Progenitor cell of endocrine pancreas (in vitro differentiated cells): Measurements from ENCODE around the gene BFSP1. TPM values are rescaled to one million over a fixed set of nuclear protein-coding genes. Genes with fewer than 3 reads are reported as not detected.
A peak's percentile ranks its signal among the peaks of the same experiment; 100 is the strongest.

Source experiments
- DNase-seq: peaks from one replicate; pipeline ENCODE4 v3.0.0; 2021; ENCODE audit warnings: low spot score; ENCODE audit not compliant: unreplicated experiment
- H3K27ac Mint-ChIP-seq: 2 replicates; pipeline ENCODE4 v1.8.0; 2021; ENCODE audit warnings: mild to moderate bottlenecking, moderate library complexity, mixed read lengths
- H3K27me3 Mint-ChIP-seq: 2 replicates; pipeline ENCODE4 v1.8.0; 2021; ENCODE audit warnings: mixed read lengths
- H3K36me3 Mint-ChIP-seq: 2 replicates; pipeline ENCODE4 v1.8.0; 2022; ENCODE audit warnings: mixed read lengths; ENCODE audit not compliant: insufficient read depth
- H3K4me1 Mint-ChIP-seq: 2 replicates; pipeline ENCODE4 v1.8.0; 2021; ENCODE audit warnings: low read depth, mixed read lengths
- H3K4me3 Mint-ChIP-seq: 2 replicates; pipeline ENCODE4 v1.8.0; 2021; ENCODE audit warnings: low read depth, mild to moderate bottlenecking, moderate library complexity, mixed read lengths
- H3K9me3 Mint-ChIP-seq: 2 replicates; pipeline ENCODE4 v1.8.0; 2021; ENCODE audit warnings: low read depth, mixed read lengths
- total RNA-seq: library from RNA; stranded (reverse); gene quantifications from 2 replicates; pipeline ENCODE4 v1.2.1, GENCODE V29; 2021
- TF ChIP-seq, protein P1 (sequence below): fragments of 200-600 bp; sonication (generic); IDR thresholded peaks from one replicate; pipeline ENCODE4 v1.5.0; 2021; ENCODE audit warnings: antibody characterized with exemption, mild to moderate bottlenecking; ENCODE audit not compliant: unreplicated experiment

Gene BFSP1
- total RNA-seq, 1 donor from 2014 or later: 4.2 TPM

DNA sequence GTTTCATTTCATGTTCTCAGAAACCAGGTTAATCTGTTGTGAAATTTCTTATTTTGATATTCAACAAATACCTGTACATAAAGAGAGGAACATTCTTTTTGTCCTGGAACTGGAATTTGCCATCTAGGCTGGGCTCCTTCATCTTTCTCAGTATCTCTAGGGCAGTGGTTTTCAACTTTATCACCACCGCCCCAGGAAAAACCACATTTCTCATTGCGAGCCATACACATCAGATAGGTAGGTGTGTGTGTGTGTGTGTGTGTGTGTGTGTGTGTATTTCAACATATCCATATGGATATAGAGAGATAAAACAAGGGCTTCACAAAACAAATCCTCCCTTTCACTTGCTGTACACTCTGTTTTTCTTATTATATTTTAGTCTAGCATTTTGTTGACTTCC lies 24.1 kb downstream of the BFSP1 start:
- H3K27ac Mint-ChIP-seq: no peak overlapping the region
- H3K9me3 Mint-ChIP-seq: no peaks in the 10 kb centered on the region

DNA sequence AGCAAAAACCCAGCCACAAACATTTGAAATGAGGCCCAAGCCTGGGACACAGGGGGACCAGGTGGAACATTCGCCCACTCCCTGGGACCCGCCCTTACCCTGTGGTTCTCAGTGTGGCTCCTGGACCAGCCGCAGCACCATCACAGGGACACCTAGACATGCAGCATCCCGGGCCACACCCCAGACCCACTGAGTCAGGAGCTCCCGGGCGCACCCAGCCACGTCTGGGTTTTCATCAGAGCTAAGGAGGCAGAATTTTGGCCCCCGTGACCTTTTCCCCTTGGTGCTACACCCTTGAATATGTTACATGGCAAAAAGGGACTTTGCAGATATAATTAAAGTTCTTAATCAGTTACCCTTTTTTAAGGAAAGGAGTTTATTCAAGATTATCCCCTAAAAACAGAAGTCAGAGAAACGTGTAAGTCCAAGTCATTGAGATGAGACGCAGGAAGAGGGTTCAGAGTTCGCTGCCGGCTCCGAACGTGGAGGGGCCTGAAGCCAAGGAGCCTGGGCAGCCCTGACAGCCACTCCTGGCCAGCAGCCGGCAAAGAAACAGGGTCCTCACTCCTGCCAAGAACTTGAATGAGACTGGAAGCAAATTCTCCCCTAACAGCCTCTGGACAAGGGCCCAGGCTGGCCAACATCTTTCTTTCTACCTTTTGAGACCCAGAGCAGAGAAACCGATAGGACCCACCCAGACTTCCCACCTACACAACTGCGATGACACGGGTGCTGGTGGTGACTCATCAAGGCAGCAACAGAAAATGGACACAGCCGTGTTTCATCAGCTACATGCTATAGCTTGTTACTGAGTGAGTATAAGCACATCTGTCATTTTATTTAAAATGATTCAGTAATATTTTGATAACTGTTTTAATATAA lies 25.3 kb downstream of the BFSP1 start:
- peaks cover 1% of the 10 kb centered on the region for H3K4me1 Mint-ChIP-seq
- DNase-seq: no peak
- TF ChIP-seq, protein P1, sequence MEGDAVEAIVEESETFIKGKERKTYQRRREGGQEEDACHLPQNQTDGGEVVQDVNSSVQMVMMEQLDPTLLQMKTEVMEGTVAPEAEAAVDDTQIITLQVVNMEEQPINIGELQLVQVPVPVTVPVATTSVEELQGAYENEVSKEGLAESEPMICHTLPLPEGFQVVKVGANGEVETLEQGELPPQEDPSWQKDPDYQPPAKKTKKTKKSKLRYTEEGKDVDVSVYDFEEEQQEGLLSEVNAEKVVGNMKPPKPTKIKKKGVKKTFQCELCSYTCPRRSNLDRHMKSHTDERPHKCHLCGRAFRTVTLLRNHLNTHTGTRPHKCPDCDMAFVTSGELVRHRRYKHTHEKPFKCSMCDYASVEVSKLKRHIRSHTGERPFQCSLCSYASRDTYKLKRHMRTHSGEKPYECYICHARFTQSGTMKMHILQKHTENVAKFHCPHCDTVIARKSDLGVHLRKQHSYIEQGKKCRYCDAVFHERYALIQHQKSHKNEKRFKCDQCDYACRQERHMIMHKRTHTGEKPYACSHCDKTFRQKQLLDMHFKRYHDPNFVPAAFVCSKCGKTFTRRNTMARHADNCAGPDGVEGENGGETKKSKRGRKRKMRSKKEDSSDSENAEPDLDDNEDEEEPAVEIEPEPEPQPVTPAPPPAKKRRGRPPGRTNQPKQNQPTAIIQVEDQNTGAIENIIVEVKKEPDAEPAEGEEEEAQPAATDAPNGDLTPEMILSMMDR: no peak
- H3K27me3 Mint-ChIP-seq: peaks cover 39% of the 10 kb centered on the region
- H3K27ac Mint-ChIP-seq: no peak overlapping the region
- no peaks in the 10 kb centered on the region for H3K36me3 Mint-ChIP-seq
- peak overlapping the region; percentile 70 for H3K4me3 Mint-ChIP-seq
- H3K9me3 Mint-ChIP-seq: no peaks in the 10 kb centered on the region

More for the DNA sequence above, 24.1 kb downstream of the BFSP1 start:
- Mint-ChIP-seq H3K36me3 (no peaks in the 10 kb centered on the region), H3K4me1 (peaks cover 1% of the 10 kb centered on the region), H3K27me3 (peaks cover 38% of the 10 kb centered on the region), H3K4me3 (no peak overlapping the region)
- TF ChIP-seq, protein P1: no peak
- no peak for DNase-seq

DNA sequence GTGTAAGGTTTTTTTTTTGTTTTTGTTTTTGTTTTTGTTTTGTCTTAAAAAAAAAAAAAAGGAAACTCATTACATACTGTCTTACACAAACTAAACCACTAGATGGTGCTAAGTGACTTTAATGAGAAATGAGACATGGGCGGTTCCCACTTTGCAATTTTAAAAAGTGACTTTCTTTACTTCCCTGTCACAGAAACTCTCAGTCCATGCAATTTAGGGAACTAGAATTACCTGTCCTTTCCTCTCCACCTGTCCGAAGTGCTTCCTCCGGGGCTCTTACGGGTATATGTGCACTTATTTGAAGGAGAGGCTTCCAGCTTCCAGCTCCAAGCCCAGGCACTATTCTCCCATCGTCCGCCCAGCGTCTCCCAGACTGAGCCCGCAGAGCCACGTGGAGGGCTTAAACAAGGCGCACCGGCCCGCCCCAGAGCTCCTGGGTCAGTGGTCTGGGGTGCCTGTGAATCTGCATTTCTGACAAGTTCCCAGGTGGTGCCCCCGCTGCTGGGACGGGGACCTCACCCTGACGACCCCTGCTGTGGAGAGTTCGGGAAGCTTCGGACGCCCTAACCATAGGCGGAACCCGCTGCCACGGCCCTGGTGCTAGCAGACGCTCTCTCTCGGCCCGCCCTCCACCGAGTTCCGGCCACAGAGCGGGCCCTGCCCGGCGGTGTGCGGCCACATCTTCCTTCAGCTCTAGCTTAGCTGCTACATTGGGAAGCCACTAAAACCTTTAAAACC lies 26.1 kb downstream of the BFSP1 start:
- Mint-ChIP-seq H3K4me1 (peaks cover 1% of the 10 kb centered on the region), H3K27ac (peak overlapping the region; percentile 88), H3K4me3 (peak overlapping the region; percentile 70), H3K27me3 (peaks cover 38% of the 10 kb centered on the region), H3K9me3 (no peaks in the 10 kb centered on the region), H3K36me3 (no peaks in the 10 kb centered on the region)
- TF ChIP-seq, protein P1: peak; percentile 80
- no peak for DNase-seq

DNA sequence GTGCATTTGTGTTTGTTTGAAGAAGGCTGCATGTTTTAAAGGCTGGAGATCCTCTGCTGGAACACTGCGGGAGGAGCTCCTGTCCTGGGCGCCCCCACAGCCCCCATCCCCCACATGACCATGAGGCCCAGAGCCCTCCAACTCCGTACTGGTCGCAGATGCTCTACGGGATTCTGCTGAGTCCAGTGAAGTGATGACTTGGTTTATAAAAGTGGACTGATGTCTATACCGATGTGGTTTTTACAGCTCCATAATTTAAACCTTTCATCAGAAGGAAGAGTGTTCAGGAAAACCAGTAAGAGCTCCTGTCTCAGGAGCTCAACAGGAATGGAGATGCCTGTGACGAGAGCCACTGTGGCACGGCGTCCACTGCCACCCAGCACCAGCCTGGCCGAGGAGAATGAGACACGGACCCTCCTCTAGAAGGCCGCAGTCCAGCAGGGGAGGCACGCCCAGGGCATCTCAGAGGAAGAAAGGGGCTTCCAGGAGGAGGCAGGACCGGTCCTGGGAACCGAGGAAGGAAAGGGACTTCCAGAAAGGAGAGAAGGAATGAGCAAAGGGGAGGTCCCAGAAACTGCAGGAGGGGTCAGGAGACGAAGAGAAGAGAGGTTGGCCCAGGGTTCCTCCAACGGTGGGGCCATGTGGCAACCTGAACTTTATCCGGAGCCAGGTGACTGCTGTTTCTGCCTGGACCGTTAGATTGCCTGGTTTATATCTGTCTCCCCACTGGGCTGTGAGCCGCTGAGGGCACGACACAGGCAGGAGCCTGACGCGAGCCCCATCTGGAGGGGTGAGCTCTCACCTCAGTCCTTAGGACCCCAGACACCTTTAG lies 26.9 kb downstream of the BFSP1 start:
- TF ChIP-seq, protein P1: no peak
- no peaks in the 10 kb centered on the region for H3K36me3 Mint-ChIP-seq
- DNase-seq: no peak
- no peaks in the 10 kb centered on the region for H3K9me3 Mint-ChIP-seq
- H3K4me3 Mint-ChIP-seq: no peak overlapping the region
- H3K27me3 Mint-ChIP-seq: peaks cover 33% of the 10 kb centered on the region
- H3K27ac Mint-ChIP-seq: no peak overlapping the region
- H3K4me1 Mint-ChIP-seq: peaks cover 1% of the 10 kb centered on the region
